Measurements from ENCODE around the gene COPG1.

DNA sequence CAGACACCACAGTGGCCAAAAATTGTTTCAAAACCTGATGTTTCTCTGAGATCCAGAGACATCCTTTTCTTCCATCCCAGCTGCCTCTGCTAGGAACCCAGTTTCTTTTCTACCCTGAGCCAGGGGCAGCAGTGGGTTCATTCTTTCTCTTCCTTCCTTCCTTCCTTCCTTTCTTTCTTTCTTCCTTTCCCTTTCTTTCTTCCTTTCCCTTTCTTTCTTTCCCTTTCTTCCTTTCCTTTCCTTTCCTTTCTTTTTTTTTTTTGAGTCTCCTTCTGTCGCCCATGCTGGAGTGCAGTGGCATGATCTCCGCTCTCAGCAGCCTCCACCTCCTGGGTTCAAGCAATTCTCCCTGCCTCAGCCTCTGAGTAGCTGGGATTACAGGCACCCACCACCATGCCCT lies 30.7 kb upstream of the COPG1 start:
- TF ChIP-seq, protein P1, sequence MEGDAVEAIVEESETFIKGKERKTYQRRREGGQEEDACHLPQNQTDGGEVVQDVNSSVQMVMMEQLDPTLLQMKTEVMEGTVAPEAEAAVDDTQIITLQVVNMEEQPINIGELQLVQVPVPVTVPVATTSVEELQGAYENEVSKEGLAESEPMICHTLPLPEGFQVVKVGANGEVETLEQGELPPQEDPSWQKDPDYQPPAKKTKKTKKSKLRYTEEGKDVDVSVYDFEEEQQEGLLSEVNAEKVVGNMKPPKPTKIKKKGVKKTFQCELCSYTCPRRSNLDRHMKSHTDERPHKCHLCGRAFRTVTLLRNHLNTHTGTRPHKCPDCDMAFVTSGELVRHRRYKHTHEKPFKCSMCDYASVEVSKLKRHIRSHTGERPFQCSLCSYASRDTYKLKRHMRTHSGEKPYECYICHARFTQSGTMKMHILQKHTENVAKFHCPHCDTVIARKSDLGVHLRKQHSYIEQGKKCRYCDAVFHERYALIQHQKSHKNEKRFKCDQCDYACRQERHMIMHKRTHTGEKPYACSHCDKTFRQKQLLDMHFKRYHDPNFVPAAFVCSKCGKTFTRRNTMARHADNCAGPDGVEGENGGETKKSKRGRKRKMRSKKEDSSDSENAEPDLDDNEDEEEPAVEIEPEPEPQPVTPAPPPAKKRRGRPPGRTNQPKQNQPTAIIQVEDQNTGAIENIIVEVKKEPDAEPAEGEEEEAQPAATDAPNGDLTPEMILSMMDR (conservative IDR thresholded peaks at IDR 0.05; ENCODE audit: low read length): no peak
- TF ChIP-seq EZH2phosphoT487 (IDR thresholded peaks at IDR 0.05; ENCODE audit: borderline replicate concordance): no peak
